ENCODE measurements around the gene ADCY2. TPM values are rescaled to one million over a fixed set of nuclear protein-coding genes. Genes with fewer than 3 reads are reported as not detected.
A peak's percentile ranks its signal among the peaks of the same experiment; 100 is the strongest.

ADCY2 gene
- total RNA-seq, 1 experiment from 2014 or later = 31.3 TPM

- no peaks in the 10 kb centered on the region for H3K9me3 ChIP-seq (ENCODE audit: control insufficient read depth, low read depth, low read length)
- no CpG with 5 or more reads among the region's 4 CpGs for WGBS (ENCODE audit: extremely low coverage, insufficient read length, low lambda C conversion rate)
- no peaks in the 10 kb centered on the region for H4K20me1 ChIP-seq (ENCODE audit: control insufficient read depth, insufficient read depth, insufficient read length)
- no peak overlapping the region for H2BK120ac ChIP-seq (ENCODE audit: low read depth, low read length, poor library complexity, severe bottlenecking)
- no peak overlapping the region for H2AK5ac ChIP-seq (ENCODE audit: insufficient read length, low read length)
- Mint-ChIP-seq H3K9me3 (no peaks in the 10 kb centered on the region), H3K36me3 (ENCODE audit: insufficient read depth in 1 of 3, low read depth in 3 of 3) (peaks cover 0 to 9% (median 7%) of the 10 kb centered on the region in 3 experiments; a peak in 4 of 7 replicates), H3K4me1 (peaks cover 39 to 40% of the 10 kb centered on the region in 2 experiments), H3K4me3 (no peak overlapping the region), H3K27ac (peak overlapping the region in 2 of 3 experiments; percentile 25 to 35; a peak in 3 of 7 replicates), H3K27me3 (ENCODE audit: low read depth) (no peaks in the 10 kb centered on the region)
- H3K56ac ChIP-seq (ENCODE audit: insufficient read length, low read depth, low read length) = no peak overlapping the region
- no peak overlapping the region for H2BK5ac ChIP-seq (ENCODE audit: insufficient read length, low read length)
- no peak overlapping the region for H2AFZ ChIP-seq (ENCODE audit: low read length)
- H4K91ac ChIP-seq (ENCODE audit: insufficient read length, low read depth, low read length) = no peak overlapping the region
- H2BK15ac ChIP-seq (ENCODE audit: low read depth, low read length) = no peak overlapping the region
- no peak overlapping the region for H3K18ac ChIP-seq (ENCODE audit: insufficient read length, low read depth, low read length)
- H3K4ac ChIP-seq (ENCODE audit: low read depth, low read length) = no peak overlapping the region
- H3K79me1 ChIP-seq (ENCODE audit: insufficient read depth, low read depth, low read length, poor library complexity, severe bottlenecking) = no peaks in the 10 kb centered on the region
- no peak for TF ChIP-seq CTCF (conservative IDR thresholded peaks at IDR 0.05)
- H3K14ac ChIP-seq (ENCODE audit: insufficient read depth, low read length) = no peak overlapping the region
- H3K27me3 ChIP-seq (ENCODE audit: insufficient read depth, low read length) = no peaks in the 10 kb centered on the region
- H2BK20ac ChIP-seq (ENCODE audit: low read depth, low read length, poor library complexity, severe bottlenecking) = no peak overlapping the region
- no peak overlapping the region for H3K4me2 ChIP-seq (ENCODE audit: insufficient read depth, insufficient read length, low read length)
- H3K9ac ChIP-seq (ENCODE audit: extremely low read depth, insufficient read length, low read length) = no peak overlapping the region
- H3K23ac ChIP-seq (ENCODE audit: insufficient read length, low read depth, low read length) = no peak overlapping the region
- H2BK12ac ChIP-seq (ENCODE audit: insufficient read length, low read depth, low read length) = no peak overlapping the region
- H3T11ph ChIP-seq (ENCODE audit: low read length) = no peak overlapping the region
- H3K27ac ChIP-seq (ENCODE audit: insufficient read length, low read depth, low read length) = no peak overlapping the region
- DNase-seq = no peak
- H3K4me1 ChIP-seq (ENCODE audit: insufficient read depth, low read length) = peaks cover 12% of the 10 kb centered on the region; the same call in 1 of the 2 replicates
- H3K79me2 ChIP-seq (ENCODE audit: insufficient read depth, low read length) = no peaks in the 10 kb centered on the region
- H4K5ac ChIP-seq (ENCODE audit: insufficient read length, low read depth, low read length) = no peak overlapping the region
- H3K23me2 ChIP-seq (ENCODE audit: insufficient read length, low read depth, low read length, poor library complexity, severe bottlenecking) = no peaks in the 10 kb centered on the region
- no peak overlapping the region for H4K8ac ChIP-seq (replicated peaks; ENCODE audit: insufficient read length, low read depth, low read length)
These were observed 388.9 kb downstream of the ADCY2 start for GRCh38 chr5:7784683-7785380.

All from H9 (cell line).